HG03354 (cell line): Measurements from ENCODE around the gene APBB3.
"Not testable (repeated sequence)": the region's sequence is repeated elsewhere in the genome, so short reads cannot be mapped to it uniquely, and the experiment has no call there.

Source experiments
- ATAC-seq: cut with Tn5 transposase; IDR thresholded peaks from one replicate; pipeline ENCODE4 v1.9.1; 2021; ENCODE audit warnings: mild to moderate bottlenecking; ENCODE audit not compliant: unreplicated experiment, poor library complexity, severe bottlenecking

Gene APBB3

GRCh38 chr5:140579188-140579747 is 14.9 kb upstream of the APBB3 start:
- not testable (repeated sequence) for ATAC-seq

- ATAC-seq, result no peak
Measured at GRCh38 chr5:140576776-140577201, 12.4 kb upstream of the APBB3 start.

DNA sequence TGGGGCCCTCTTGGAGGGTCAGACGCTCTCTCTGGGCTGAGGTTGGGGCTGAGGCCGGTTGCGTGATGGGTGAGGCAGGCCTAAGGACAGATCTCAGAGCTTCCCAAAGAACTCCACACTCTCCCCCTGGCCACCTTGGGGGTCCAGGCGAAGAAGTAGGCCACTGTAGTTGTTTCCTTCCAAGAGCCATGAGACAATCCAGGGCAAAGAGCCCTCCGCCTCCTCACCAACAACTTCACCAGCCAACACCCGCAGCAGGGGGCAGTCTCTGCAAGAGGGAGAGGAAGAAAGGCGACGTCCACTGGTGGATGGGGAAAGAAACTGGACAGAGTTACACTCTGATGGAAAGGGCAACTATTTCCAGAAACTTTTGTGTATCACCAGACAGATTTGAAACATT is 10.9 kb upstream of the APBB3 start:
- ATAC-seq, result no peak

GRCh38 chr5:140574165-140574564 is 9.8 kb upstream of the APBB3 start:
- no peak for ATAC-seq

DNA sequence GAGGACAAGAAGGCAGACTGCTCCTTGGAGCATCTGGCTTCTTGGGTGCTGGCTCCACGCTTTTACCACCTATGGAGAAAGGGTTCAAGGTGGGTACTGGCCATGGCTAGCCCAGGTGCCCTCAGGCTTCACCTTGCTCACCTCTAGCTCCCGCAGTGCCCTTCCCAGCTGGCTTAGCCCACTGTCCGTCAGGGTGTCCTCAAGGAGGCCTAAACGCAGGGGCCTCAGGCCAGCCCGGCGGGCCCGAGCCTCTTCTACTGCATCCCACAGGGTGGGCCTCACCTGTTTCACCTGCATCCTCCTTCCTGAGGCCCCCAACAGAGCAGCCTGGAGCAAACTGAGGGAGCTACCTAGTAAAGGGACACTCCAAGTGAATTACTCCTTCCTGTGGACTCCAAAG is 9.3 kb upstream of the APBB3 start:
- no peak for ATAC-seq

- no peak for ATAC-seq
Measured at GRCh38 chr5:140571105-140571504, 6.7 kb upstream of the APBB3 start.

DNA sequence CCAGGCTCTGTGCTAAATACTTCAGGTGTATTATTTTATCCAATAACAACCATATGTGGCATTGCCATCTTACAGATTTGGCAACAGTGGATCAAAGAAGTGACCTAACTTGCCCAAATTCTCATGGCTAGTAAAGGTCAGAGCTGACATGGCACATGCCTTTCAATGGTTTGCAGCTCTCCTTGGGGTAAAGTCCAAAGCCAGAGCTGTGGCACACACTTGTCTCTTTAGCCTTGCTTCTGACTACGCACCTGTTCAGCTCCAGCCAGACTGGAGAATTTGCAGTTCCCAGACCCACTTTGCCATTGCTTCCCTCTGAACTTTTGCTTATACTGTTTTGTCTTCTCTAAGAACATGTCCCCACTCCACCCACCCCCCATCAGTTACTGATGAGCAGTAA is 6.1 kb upstream of the APBB3 start:
- ATAC-seq, result no peak

GRCh38 chr5:140570058-140570457 is 5.7 kb upstream of the APBB3 start:
- ATAC-seq, result no peak

GRCh38 chr5:140569197-140569596 is 4.8 kb upstream of the APBB3 start:
- ATAC-seq, result peak; percentile 27

GRCh38 chr5:140568443-140569063 is 4.2 kb upstream of the APBB3 start:
- no peak for ATAC-seq

DNA sequence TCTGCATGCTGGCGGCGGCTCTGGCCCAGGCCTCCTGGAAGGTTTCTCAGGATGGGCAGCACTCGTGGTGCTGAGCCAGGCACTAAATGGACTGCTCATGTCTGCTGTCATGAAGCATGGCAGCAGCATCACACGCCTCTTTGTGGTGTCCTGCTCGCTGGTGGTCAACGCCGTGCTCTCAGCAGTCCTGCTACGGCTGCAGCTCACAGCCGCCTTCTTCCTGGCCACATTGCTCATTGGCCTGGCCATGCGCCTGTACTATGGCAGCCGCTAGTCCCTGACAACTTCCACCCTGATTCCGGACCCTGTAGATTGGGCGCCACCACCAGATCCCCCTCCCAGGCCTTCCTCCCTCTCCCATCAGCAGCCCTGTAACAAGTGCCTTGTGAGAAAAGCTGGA is 3.5 kb upstream of the APBB3 start:
- ATAC-seq, result no peak

DNA sequence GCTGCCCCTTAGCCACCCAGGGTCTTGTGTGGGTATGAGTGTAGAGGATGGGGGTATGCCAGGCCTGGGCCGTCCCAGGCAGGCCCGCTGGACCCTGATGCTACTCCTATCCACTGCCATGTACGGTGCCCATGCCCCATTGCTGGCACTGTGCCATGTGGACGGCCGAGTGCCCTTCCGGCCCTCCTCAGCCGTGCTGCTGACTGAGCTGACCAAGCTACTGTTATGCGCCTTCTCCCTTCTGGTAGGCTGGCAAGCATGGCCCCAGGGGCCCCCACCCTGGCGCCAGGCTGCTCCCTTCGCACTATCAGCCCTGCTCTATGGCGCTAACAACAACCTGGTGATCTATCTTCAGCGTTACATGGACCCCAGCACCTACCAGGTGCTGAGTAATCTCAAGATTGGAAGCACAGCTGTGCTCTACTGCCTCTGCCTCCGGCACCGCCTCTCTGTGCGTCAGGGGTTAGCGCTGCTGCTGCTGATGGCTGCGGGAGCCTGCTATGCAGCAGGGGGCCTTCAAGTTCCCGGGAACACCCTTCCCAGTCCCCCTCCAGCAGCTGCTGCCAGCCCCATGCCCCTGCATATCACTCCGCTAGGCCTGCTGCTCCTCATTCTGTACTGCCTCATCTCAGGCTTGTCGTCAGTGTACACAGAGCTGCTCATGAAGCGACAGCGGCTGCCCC is 2.9 kb upstream of the APBB3 start:
- ATAC-seq, result no peak

- no peak for ATAC-seq
Measured at GRCh38 chr5:140566665-140567064, 2.3 kb upstream of the APBB3 start.

DNA sequence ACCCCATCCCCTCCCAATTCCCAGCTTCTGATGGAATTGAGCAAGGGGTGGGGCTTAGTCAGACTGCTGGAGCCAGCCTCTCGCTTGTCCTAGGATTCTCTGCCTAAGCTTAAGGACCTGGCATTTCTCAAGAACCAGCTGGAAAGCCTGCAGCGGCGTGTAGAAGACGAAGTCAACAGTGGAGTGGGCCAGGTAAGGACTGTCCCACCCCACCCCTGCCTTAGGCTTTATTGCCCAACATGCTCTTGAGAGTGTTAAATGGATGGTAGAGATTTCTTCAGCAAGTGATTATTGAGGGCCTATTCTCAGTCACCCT is 1.3 kb upstream of the APBB3 start:
- ATAC-seq, result no peak

- peak; percentile 9 for ATAC-seq
Measured at GRCh38 chr5:140565024-140565779, 804 bp upstream of the APBB3 start.

GRCh38 chr5:140563596-140563995 is 802 bp downstream of the APBB3 start:
- ATAC-seq, result no peak

GRCh38 chr5:140561753-140562523 is 2.5 kb downstream of the APBB3 start:
- ATAC-seq, result no peak

GRCh38 chr5:140560227-140560626 is 4.2 kb downstream of the APBB3 start:
- ATAC-seq, result no peak

- ATAC-seq, result no peak
Measured at GRCh38 chr5:140558542-140558941, 5.9 kb downstream of the APBB3 start.

- no peak for ATAC-seq
Measured at GRCh38 chr5:140557965-140558364, 6.4 kb downstream of the APBB3 start.
